ENCODE data around the gene CCDC40.
A peak's percentile ranks its signal among the peaks of the same experiment; 100 is the strongest.
"Not testable (repeated sequence)": the region's sequence is repeated elsewhere in the genome, so short reads cannot be mapped to it uniquely, and the experiment has no call there.

CCDC40 gene

GRCh38 chr17:80081596-80081995 is 45.2 kb downstream of the CCDC40 start:
- no peak for DNase-seq (ENCODE audit: low read depth)

DNA sequence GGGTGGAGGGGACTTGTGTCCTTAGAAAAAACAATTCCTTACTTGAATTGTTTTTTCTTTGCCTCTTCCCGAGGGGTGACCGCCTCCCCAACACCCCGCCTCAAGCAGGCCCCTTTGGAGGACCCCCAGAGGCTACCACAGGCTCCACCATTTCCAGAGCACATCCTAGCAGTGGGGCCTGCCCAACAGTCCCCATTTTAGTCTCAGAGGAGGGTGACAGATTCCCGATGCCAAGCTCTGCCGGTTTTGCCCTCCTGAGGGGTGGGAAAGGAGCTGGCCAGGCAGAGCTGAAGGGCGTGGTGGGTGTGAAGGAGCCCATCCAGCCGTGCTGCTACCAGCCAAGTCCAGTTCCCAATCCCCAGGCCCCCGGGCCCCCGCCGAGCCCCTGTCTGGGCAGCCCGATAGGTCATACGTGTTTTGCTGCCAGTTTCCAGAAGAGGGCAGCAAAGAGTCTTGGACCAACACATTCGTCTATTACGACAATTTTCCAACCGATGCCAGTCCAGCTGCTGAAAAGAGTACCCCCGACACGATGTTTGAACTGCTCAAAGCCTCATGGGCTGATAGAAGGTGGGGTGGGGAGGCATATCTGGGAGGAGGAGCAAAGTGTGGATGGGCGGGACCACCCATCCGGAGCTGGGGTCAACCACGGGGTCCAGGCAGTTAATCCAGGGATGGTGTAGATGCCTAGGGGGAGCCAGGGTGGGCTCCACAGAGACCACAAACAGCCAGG is 46.1 kb downstream of the CCDC40 start:
- peak; percentile 29 for DNase-seq (ENCODE audit: low read depth)

DNA sequence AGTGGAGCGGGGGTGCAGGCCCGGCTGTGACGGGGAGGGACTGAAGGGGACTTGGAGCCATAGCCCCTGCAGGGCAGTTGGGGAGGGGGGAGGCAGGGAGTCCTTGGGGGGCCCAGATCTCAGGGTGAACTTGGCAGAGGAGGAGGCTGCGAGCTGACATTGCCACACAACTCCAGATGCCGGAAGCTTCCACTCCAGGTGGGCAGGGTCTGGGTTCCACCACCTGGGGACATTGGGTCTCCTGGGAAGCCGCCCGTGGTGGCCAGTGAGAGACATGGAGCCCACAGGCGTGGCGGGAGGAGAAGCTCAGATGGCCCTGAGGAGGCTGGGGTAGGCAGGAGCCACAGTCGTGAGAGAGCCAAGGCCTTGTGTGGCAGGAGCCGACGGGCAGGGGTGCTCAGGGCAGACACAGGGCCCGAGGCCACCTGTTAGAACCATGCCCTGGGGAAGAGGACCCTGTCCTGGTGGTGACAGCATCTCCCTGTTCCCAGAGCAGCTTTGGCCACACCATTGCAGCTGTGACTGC is 46.8 kb downstream of the CCDC40 start:
- no peak for DNase-seq (ENCODE audit: low read depth)

DNA sequence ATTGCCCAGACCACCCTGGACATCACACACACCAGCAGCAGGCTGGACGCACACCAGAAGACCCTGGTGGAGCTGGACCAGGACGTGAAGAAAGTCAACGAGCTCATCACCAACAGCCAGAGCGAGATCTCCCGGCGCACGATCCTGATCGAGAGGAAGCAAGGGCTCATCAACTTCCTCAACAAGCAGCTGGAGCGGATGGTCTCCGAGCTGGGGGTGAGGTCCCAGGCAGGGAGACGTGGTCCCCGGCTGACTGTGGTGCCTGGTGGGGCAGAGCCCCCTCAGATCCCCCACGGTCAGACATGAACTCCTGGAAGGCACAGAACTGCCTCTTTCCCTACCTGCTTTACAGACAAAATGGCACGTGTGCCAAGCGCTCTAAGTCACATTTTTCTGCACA is 48.3 kb downstream of the CCDC40 start:
- no peak for DNase-seq (ENCODE audit: low read depth)

DNA sequence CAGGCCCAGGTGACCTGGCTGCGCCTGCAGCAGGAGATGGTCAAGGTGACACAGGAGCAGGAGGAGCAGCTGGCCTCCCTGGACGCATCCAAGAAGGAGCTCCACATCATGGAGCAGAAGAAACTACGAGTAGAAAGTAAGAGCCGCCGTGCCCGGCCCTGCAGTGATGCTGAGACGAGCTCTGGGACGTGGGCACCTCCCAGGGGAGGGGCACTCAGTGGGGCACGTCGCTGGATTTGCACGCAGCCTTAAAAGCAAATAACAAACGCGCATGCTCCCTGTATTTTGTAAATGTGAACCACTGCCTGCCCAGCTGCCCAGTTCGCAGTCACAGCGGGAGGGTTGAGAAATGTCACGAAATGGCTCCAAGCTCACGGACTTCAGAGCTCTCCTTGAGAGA is 49.6 kb downstream of the CCDC40 start:
- no peak for DNase-seq (ENCODE audit: low read depth)

DNA sequence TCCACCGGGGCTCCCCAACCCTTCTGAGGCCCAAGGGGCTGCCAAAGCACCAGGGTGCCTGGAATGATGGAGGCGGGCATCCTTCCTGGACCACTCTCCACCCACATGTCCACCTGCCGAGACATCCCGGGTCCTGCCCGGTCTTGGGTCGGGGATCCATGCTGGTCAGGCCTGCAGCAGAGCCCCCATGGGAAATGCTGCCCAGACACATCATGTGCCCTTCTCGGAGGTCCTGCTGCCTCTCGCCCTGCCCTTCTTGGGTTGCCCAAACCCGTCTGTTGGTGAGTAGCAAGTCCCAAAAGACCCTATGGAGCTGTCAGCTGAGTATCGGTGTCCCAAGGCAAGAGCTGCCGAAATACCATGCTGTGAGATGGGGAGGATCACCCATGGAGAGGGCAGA is 50.2 kb downstream of the CCDC40 start:
- no peak for DNase-seq (ENCODE audit: low read depth)

- DNase-seq (ENCODE audit: low read depth): no peak
These were observed 51.2 kb downstream of the CCDC40 start for GRCh38 chr17:80087346-80088265.

DNA sequence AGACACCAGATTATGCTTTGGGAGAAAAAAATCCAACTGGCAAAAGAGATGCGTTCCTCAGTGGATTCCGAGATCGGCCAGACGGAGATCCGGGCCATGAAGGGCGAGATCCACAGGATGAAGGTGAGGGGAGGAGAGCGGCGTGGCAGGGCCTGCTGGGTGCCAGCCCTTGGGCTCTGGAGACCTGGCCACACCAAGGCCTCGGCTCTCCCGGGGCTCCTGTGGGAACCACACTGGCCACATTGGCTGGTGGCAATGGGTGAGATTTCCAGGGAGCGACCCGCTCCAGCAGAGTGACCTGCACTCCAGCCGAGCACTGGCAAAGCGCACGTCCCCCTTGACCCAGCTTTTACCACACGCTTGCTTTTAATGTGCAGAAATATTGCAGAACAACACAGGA is 53.3 kb downstream of the CCDC40 start:
- no peak for DNase-seq (ENCODE audit: low read depth)

DNA sequence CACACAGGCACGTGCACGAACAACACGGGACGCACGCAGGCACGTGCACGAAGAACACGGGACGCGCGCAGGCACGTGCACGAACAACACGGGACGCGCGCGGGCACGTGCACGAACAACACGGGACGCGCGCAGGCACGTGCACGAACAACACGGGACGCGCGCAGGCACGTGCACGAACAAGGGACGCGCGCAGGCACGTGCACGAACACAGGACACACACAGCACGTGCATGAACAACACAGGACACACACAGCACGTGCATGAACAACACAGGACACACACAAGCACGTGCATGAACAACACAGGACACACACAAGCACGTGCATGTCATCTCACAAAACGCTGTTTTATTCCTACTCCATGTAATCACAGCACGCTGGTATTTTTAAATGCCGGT is 53.7 kb downstream of the CCDC40 start:
- DNase-seq (ENCODE audit: low read depth): not testable (repeated sequence)

DNA sequence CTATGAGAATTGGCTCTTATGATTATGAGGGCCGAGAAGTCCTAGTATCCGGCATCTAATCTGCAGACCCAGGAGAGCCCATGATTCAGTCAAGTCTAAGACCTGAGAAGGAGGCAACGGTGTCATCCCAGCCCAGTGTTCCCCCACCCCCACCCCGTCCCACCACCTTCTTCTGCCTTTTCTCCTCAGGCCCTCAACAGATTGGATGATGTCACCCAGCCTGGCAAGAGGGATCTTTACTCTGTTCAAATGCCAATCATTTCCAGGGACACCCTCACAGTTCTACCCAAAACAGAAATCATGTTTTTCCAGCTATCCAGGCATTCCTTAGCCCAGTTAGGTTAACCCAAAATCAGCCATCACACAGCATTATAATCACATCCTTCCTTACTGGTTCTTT is 54.9 kb downstream of the CCDC40 start:
- no peak for DNase-seq (ENCODE audit: low read depth)

GRCh38 chr17:80092959-80093358 is 56.5 kb downstream of the CCDC40 start:
- no peak for DNase-seq (ENCODE audit: low read depth)

GRCh38 chr17:80095038-80095843 is 58.8 kb downstream of the CCDC40 start:
- no peak for DNase-seq (ENCODE audit: low read depth)

DNA sequence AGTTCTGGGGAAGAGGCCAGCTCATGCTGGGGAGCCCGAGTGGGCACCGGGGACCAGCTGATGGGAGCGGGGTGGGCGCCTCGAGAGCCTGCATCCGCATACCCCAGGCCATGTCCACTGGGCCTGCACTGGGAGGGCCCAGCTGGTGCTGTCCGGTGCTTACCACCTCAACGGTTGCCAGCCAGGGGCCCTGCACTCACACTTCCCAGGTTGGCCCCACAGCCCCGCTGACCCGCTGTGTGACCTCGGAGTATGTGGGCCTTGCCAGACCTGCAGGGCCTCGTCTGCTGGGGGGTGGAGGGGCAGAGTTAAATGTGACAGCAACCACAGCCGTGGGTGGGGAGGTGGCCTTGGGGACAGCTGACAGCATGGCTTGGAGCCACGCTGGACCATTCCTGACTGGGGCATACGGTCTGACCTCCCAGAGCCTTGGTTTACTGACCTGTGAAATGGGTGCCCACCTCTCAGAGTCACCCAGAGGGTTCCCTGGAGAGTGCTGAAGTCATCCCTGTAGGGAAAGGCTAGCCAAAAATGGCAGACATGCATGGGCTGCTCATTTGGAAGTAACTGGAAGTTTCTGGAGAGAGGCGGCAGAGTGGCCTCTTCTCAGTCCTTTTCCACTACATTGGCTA is 59.5 kb downstream of the CCDC40 start:
- DNase-seq (ENCODE audit: low read depth): no peak

GRCh38 chr17:80096561-80097021 is 60.1 kb downstream of the CCDC40 start:
- DNase-seq (ENCODE audit: low read depth): no peak

GRCh38 chr17:80097127-80097621 is 60.7 kb downstream of the CCDC40 start:
- no peak for DNase-seq (ENCODE audit: low read depth)

DNA sequence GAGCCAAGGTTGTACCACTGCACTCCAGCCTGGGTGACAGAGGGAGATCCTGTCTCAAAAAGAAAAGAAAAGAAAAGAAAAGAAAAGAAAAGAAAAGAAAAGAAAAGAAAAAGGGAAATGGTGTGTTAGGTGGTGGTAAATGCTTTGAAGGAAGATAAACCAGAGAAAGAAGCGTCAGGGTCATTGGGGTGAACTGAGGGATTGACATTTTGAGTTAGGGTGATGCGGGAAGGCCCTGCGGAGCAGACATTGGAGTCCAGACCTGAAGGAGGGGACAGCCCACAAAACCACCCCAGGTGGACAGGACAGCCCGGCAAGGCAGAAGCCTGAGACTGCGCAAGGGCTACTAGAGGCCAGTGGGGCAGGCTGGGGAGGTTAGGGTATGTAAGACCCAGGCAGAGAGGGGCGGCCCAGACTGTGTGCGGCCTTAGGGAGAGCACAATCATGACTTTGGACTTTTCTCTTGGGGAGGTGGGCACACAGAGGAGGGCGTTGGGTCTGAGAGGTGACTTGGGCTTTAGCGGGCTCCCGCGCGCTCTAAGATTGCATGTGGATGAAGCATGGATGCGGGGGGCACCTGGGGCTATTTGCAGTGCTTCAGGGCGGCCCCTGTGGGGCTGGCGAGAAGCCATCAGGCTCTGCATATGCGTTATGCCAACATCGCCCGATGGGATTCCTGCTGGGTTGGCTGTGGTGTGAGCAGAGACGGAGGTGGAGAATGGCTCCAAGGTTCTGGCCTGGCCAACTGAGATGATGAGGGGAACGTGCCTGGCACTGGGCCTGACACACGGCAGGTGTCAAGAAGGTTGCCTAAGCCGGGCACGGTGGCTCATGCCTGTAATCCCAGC is 61.6 kb downstream of the CCDC40 start:
- DNase-seq (ENCODE audit: low read depth): no peak

DNA sequence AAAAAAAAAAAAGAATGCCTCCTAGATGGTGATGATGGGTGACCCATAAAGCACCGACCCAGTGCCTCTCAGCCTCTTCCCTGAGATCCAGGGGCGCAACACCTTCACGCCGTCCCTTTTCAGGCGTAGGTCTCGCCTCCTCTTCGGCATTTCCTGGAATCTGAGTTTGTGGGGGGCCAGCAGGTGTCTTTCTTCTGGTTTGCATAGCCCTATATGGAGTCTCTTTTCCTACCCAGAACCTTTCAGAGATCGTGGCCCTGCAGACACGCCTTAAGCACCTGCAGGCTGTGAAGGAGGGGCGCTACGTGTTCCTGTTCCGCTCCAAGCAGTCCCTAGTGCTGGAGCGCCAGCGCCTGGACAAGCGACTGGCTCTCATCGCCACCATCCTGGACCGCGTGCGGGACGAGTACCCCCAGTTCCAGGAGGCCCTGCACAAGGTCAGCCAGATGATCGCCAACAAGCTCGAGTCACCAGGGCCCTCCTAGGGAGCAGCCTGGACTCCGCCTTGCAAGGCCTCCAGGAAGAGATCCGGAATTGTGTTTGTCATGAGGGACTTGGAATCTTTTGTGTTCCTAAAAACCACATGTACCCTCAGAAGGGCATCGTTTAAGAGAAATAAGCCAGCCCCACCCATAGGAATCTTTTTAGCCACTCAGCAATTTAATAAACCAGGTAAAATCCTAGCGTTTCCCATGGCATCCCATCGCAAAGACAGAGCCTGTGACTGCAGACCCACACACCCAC is 63.0 kb downstream of the CCDC40 start:
- no peak for DNase-seq (ENCODE audit: low read depth)

DNA sequence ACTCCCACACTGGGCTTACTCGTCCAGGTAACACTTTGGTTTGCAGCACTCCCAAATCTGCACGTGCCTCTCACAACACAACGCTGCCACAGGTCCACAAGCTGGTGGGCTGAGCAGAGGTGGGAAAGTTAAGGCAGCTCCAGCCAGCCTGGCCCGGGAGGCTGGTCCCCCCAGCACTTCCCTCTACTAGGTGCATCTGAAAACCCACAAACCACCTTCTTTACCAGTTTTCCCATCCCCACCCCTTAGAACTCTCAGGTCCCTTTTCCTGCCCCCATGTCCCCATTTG is 63.5 kb downstream of the CCDC40 start:
- DNase-seq (ENCODE audit: low read depth): no peak

DNA sequence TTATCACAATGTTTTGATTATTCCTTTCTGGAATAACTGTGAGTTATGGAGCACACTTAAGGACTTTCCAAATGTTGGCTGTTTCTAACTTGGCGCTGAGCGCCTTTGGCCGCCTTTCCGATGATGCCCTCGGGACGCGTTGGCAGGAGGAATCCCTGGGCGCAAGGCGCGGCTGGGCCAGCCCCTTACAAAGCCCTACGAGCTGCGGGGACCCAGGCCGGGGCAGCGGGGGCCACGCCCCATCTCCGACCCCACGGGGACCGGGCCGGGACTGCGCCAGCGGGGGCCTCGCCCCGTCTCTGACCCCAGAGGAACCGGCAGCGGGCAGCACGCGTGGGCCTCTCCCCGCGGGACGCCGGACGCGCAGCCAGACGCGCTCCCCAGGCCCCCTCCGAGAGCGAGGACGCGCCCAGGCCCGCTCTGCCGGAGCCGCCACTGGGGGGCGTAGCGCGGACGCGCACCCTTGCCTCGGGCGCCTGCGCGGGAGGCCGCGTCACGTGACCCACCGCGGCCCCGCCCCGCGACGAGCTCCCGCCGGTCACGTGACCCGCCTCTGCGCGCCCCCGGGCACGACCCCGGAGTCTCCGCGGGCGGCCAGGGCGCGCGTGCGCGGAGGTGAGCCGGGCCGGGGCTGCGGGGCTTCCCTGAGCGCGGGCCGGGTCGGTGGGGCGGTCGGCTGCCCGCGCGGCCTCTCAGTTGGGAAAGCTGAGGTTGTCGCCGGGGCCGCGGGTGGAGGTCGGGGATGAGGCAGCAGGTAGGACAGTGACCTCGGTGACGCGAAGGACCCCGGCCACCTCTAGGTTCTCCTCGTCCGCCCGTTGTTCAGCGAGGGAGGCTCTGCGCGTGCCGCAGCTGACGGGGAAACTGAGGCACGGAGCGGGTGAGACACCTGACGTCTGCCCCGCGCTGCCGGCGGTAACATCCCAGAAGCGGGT is 64.8 kb downstream of the CCDC40 start, which contains the start of gene GAA:
TSS of gene GAA (plus strand) at position 571 of the 935 bp plus-strand sequence. CDS start 3,006 bp downstream, outside the sequence.
- DNase-seq (ENCODE audit: low read depth): peak; percentile 84
